Panc1 (cell line): ENCODE results near the gene BACE1.

Source experiments
- SIN3A ChIP-seq: IDR thresholded peaks from 2 replicates; pipeline ENCODE4 v1.6.1; 2012; ENCODE audit warnings: low read depth, mild to moderate bottlenecking, low read length, moderate library complexity, borderline replicate concordance; ENCODE audit not compliant: insufficient read depth
- TF ChIP-seq, protein P1 (sequence below): fragments of 450-650 bp; IDR thresholded peaks from 2 replicates; pipeline ENCODE4 v1.5.1; 2017; ENCODE audit warnings: mild to moderate bottlenecking

- TF ChIP-seq, protein P1, sequence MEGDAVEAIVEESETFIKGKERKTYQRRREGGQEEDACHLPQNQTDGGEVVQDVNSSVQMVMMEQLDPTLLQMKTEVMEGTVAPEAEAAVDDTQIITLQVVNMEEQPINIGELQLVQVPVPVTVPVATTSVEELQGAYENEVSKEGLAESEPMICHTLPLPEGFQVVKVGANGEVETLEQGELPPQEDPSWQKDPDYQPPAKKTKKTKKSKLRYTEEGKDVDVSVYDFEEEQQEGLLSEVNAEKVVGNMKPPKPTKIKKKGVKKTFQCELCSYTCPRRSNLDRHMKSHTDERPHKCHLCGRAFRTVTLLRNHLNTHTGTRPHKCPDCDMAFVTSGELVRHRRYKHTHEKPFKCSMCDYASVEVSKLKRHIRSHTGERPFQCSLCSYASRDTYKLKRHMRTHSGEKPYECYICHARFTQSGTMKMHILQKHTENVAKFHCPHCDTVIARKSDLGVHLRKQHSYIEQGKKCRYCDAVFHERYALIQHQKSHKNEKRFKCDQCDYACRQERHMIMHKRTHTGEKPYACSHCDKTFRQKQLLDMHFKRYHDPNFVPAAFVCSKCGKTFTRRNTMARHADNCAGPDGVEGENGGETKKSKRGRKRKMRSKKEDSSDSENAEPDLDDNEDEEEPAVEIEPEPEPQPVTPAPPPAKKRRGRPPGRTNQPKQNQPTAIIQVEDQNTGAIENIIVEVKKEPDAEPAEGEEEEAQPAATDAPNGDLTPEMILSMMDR: no peak
- no peak for TF ChIP-seq SIN3A
These were observed 20.5 kb downstream of the BACE1 start for GRCh38 chr11:117295438-117296137.
